Keratinocyte (primary cell): Measurements from ENCODE around the gene TGM1. TPM values are rescaled to one million over a fixed set of nuclear protein-coding genes. Genes with fewer than 3 reads are reported as not detected.

Source experiments
- DNase-seq: peaks from one replicate; pipeline ENCODE4 v3.0.0-alpha.2; 2011; ENCODE audit warnings: low read depth, missing footprints, low spot score
- FAIRE-seq: peaks from 2 replicates; lab custom pipeline; 2011; peaks lifted over from hg19 to GRCh38; lab: Jason Lieb, UNC
- H2AFZ ChIP-seq: 2 replicates; pipeline ENCODE4 v1.6.0; 2012; ENCODE audit warnings: low read length, control low read depth, inconsistent platforms; ENCODE audit not compliant: control insufficient read depth
- H3K27ac ChIP-seq: 2 replicates; pipeline ENCODE4 v1.5.1; 2011; ENCODE audit warnings: low read length; ENCODE audit not compliant: control insufficient read depth, insufficient read depth
- H3K27me3 ChIP-seq: 3 replicates; pipeline ENCODE4 v1.6.0; 2011; ENCODE audit warnings: low read length; ENCODE audit not compliant: control insufficient read depth, insufficient read depth; ENCODE audit errors: extremely low read depth
- H3K36me3 ChIP-seq, 2 experiments: 2 replicates in 1 of 2; 3 replicates in 1 of 2; pipeline ENCODE4 v1.5.1; 2011; ENCODE audit warnings: low read length in 2 of 2, mild to moderate bottlenecking in 1 of 2; ENCODE audit not compliant: control insufficient read depth in 2 of 2, insufficient read depth in 2 of 2; ENCODE audit errors: extremely low read depth in 1 of 2
- H3K4me1 ChIP-seq: 3 replicates; pipeline ENCODE4 v1.5.1; 2011; ENCODE audit warnings: low read length; ENCODE audit not compliant: control insufficient read depth, insufficient read depth; ENCODE audit errors: extremely low read depth
- H3K4me2 ChIP-seq: 3 replicates; pipeline ENCODE4 v1.6.0; 2011; ENCODE audit warnings: low read depth, low read length; ENCODE audit not compliant: control insufficient read depth, insufficient read depth; ENCODE audit errors: extremely low read depth
- H3K4me3 ChIP-seq, 3 experiments: fragments of 200-600 bp in 1 of 3; sonication (generic) in 1 of 3; 2 replicates in 2 of 3; 3 replicates in 1 of 3; pipeline ENCODE4 v1.5.1; 2011 to 2016; ENCODE audit warnings: low read length in 3 of 3, mild to moderate bottlenecking in 3 of 3, control low read depth in 2 of 3, inconsistent platforms in 1 of 3, low read depth in 1 of 3, mixed read lengths in 1 of 3, mixed run types in 1 of 3, moderate library complexity in 1 of 3; ENCODE audit not compliant: control insufficient read depth in 2 of 3, insufficient read depth in 2 of 3; ENCODE audit errors: extremely low read depth in 1 of 3
- H3K79me2 ChIP-seq: 2 replicates; pipeline ENCODE4 v1.6.0; 2012; ENCODE audit warnings: low read length; ENCODE audit not compliant: control insufficient read depth, insufficient read depth
- H3K9ac ChIP-seq: 3 replicates; pipeline ENCODE4 v1.6.0; 2011; ENCODE audit warnings: low read length; ENCODE audit not compliant: control insufficient read depth, insufficient read depth; ENCODE audit errors: extremely low read depth
- H3K9me1 ChIP-seq: 3 replicates; pipeline ENCODE4 v1.6.0; 2011; ENCODE audit warnings: low read length; ENCODE audit not compliant: control insufficient read depth, insufficient read depth; ENCODE audit errors: extremely low read depth
- H3K9me3 ChIP-seq: 2 replicates; pipeline ENCODE4 v1.5.1; 2012; ENCODE audit warnings: low read depth, low read length; ENCODE audit not compliant: control insufficient read depth
- H4K20me1 ChIP-seq: 3 replicates; pipeline ENCODE4 v1.6.0; 2011; ENCODE audit warnings: low read length; ENCODE audit not compliant: control insufficient read depth, insufficient read depth; ENCODE audit errors: extremely low read depth
- CTCF ChIP-seq, 3 experiments: IDR thresholded peaks in 1 of 3; conservative IDR thresholded peaks in 1 of 3; optimal IDR thresholded peaks in 1 of 3; 2 replicates in 2 of 3; 3 replicates in 1 of 3; pipeline versions ENCODE3 to v1.5.1; 2011; ENCODE audit warnings: low read length in 3 of 3, mild to moderate bottlenecking in 3 of 3, moderate library complexity in 2 of 3, control low read depth in 1 of 3, inconsistent platforms in 1 of 3; ENCODE audit not compliant: insufficient read depth in 2 of 3; ENCODE audit errors: extremely low read depth in 1 of 3
- EZH2 ChIP-seq: IDR thresholded peaks from one replicate; pipeline ENCODE4 v1.6.1; 2012; ENCODE audit warnings: inconsistent platforms, mild to moderate bottlenecking, low read length, moderate library complexity
- dilution Hi-C: fragments of 300-500 bp; cut with MboI; formaldehyde crosslinking; loops from one replicate; pipeline ENCODE4 v1.7.0; 2020; ENCODE audit warnings: low sequenced_read_pairs; ENCODE audit not compliant: extremely low pct_ligation_motif_present
- polyA plus RNA-seq, 5 experiments: library from polyadenylated mRNA; depleted of rRNA in 3 of 5; stranded (reverse) in 3 of 5; stranded (forward) in 1 of 5; unstranded in 1 of 5; fragments of >200 nt; gene quantifications; 1 replicate in 1 of 5; 2 replicates in 3 of 5; 3 replicates in 1 of 5; pipeline versions ENCODE4 v1.2.1 to v1.2.3, GENCODE V29; 2011 to 2012; ENCODE audit warnings: missing spikeins in 2 of 5, low read depth in 1 of 5, low replicate concordance in 1 of 5

TGM1 gene
- polyA plus RNA-seq, 1 donor (not counting 4 experiments of a cell fraction or from before 2014, with no cell fraction given), result 16.1 TPM

GRCh38 chr14:24235804-24236688, 26.9 kb downstream of the TGM1 start:
- TF ChIP-seq CTCF (optimal IDR thresholded peaks at IDR 0.05 in 1 of 3, IDR thresholded peaks at IDR 0.05 in 1 of 3, conservative IDR thresholded peaks at IDR 0.05 in 1 of 3; ENCODE audit: extremely low read depth in 1 of 3, insufficient read depth in 2 of 3, low read length in 3 of 3) (no peak), EZH2 (no peak)
- Histone ChIP-seq H3K79me2 (peaks cover 44% of the 10 kb centered on the region), H3K4me3 (no peak overlapping the region), H3K9me3 (no peaks in the 10 kb centered on the region), H3K4me1 (peaks cover 55% of the 10 kb centered on the region), H3K27me3 (no peaks in the 10 kb centered on the region), H3K9me1 (no peaks in the 10 kb centered on the region), H3K9ac (no peak overlapping the region), H3K27ac (no peak overlapping the region), H2AFZ (no peak overlapping the region), H3K36me3 (peaks cover 24 to 57% of the 10 kb centered on the region in 2 experiments), H4K20me1 (no peaks in the 10 kb centered on the region), H3K4me2 (no peak overlapping the region)
- dilution Hi-C loops, result no loop called here
- DNase-seq (no peak), FAIRE-seq (no peak)

GRCh38 chr14:24234095-24235005, 28.6 kb downstream of the TGM1 start:
- no peak for TF ChIP-seq CTCF (optimal IDR thresholded peaks at IDR 0.05 in 1 of 3, IDR thresholded peaks at IDR 0.05 in 1 of 3, conservative IDR thresholded peaks at IDR 0.05 in 1 of 3; ENCODE audit: extremely low read depth in 1 of 3, insufficient read depth in 2 of 3, low read length in 3 of 3)
- no peak for TF ChIP-seq EZH2
- dilution Hi-C loops, result no loop called here
- Histone ChIP-seq H3K79me2 (peaks cover 48% of the 10 kb centered on the region), H3K4me1 (peaks cover 45% of the 10 kb centered on the region), H3K9me1 (no peaks in the 10 kb centered on the region), H3K27ac (no peak overlapping the region), H3K9me3 (no peaks in the 10 kb centered on the region), H3K4me2 (peak overlapping the region; percentile 98), H2AFZ (no peak overlapping the region), H3K4me3 (no peak overlapping the region), H4K20me1 (no peaks in the 10 kb centered on the region), H3K27me3 (no peaks in the 10 kb centered on the region), H3K9ac (no peak overlapping the region), H3K36me3 (peaks cover 15 to 43% of the 10 kb centered on the region in 2 experiments)
- DNase-seq, result no peak
- no peak for FAIRE-seq
